Measurements from ENCODE around the gene ZNF710.

The ZNF710 gene

GRCh38 chr15:90020021-90020735 lies 19.1 kb downstream of the ZNF710 start:
- peak; percentile 49 for DNase-seq

- peak; percentile 44 for DNase-seq
Measured at GRCh38 chr15:90020936-90021507, 19.9 kb downstream of the ZNF710 start.

GRCh38 chr15:90022345-90022744 lies 21.2 kb downstream of the ZNF710 start:
- peak; percentile 35 for DNase-seq

GRCh38 chr15:90022905-90023700 lies 22.0 kb downstream of the ZNF710 start:
- peak; percentile 23 for DNase-seq

GRCh38 chr15:90024406-90024805 lies 23.3 kb downstream of the ZNF710 start:
- DNase-seq = no peak

GRCh38 chr15:90025489-90026033 lies 24.4 kb downstream of the ZNF710 start:
- no peak for DNase-seq

- peak; percentile 7 for DNase-seq
Measured at GRCh38 chr15:90028376-90028944, 27.3 kb downstream of the ZNF710 start.

- DNase-seq = peak; percentile 32
Measured at GRCh38 chr15:90029024-90029423, 27.9 kb downstream of the ZNF710 start.

- peak; percentile 25 for DNase-seq
Measured at GRCh38 chr15:90030376-90030775, 29.3 kb downstream of the ZNF710 start.

GRCh38 chr15:90031231-90031791 lies 30.2 kb downstream of the ZNF710 start:
- peak; percentile 50 for DNase-seq

GRCh38 chr15:90033006-90033405 lies 31.9 kb downstream of the ZNF710 start:
- DNase-seq = no peak

- DNase-seq = peak; percentile 44
Measured at GRCh38 chr15:90033448-90033847, 32.3 kb downstream of the ZNF710 start.

- DNase-seq = peak; percentile 89
Measured at GRCh38 chr15:90035095-90035839, 34.1 kb downstream of the ZNF710 start.

GRCh38 chr15:90035840-90036230 lies 34.7 kb downstream of the ZNF710 start:
- no peak for DNase-seq

- peak; percentile 43 for DNase-seq
Measured at GRCh38 chr15:90036343-90036742, 35.2 kb downstream of the ZNF710 start.

- peak; percentile 40 for DNase-seq
Measured at GRCh38 chr15:90036806-90037510, 35.8 kb downstream of the ZNF710 start.

GRCh38 chr15:90037511-90037860 lies 36.4 kb downstream of the ZNF710 start:
- peak; percentile 20 for DNase-seq

GRCh38 chr15:90037961-90038631 lies 37.0 kb downstream of the ZNF710 start:
- no peak for DNase-seq

- no peak for DNase-seq
Measured at GRCh38 chr15:90038632-90039095, 37.5 kb downstream of the ZNF710 start.

GRCh38 chr15:90039996-90040395 lies 38.9 kb downstream of the ZNF710 start:
- no peak for DNase-seq

GRCh38 chr15:90040618-90041017 lies 39.5 kb downstream of the ZNF710 start:
- DNase-seq = no peak

All from islet precursor cell (in vitro differentiated cells).